Endothelial cell of hepatic sinusoid (primary cell): ENCODE measurements around the gene SPN.
"Not testable (repeated sequence)": the region's sequence is repeated elsewhere in the genome, so short reads cannot be mapped to it uniquely, and the experiment has no call there.

Source experiments
- in situ Hi-C: cut with HindIII; loops from 2 replicates; pipeline ENCODE4 v1.10.0; 2017; ENCODE audit warnings: low sequenced_read_pairs

SPN gene

GRCh38 chr16:29699324-29700219 is 36.5 kb downstream of the SPN start:
- in situ Hi-C loops, result no loop called here

GRCh38 chr16:29700253-29700987 is 37.4 kb downstream of the SPN start:
- in situ Hi-C loops, result no loop called here

DNA sequence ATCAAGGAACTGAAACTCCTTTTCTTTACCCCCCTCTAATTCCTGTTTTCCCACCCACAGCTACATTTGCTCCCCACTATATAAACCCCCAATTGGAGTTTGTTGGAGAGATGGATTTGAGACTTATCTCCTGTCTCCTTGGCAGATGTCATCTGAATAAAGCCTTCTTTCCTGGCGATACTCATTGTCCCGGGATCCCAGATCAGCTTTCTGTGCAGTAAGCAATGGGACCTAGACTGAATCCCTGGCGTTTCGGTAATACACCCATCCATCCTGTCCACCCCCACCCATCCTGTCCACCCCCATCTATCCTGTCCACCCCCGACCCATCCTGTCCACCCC is 38.1 kb downstream of the SPN start:
- in situ Hi-C loops, result no loop called here

DNA sequence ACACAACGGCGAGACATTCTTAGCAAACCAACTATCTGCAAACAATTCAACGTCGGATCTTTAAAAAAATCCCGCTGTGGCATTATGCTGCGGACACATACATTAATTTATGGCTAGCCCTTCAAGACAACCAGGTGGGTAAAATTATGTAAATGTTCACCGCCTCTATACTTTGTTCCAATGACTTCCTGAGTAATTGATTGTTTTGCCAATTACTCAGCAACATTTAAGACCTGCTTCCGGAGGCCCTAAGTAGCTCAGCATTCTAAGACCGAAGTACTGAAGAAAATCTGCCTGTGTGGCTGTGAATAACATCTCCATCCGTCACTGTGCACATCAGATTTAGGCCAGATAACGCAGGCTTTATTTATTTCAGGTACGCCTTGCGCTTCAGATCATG is 39.2 kb downstream of the SPN start:
- in situ Hi-C loops, result no loop called here

DNA sequence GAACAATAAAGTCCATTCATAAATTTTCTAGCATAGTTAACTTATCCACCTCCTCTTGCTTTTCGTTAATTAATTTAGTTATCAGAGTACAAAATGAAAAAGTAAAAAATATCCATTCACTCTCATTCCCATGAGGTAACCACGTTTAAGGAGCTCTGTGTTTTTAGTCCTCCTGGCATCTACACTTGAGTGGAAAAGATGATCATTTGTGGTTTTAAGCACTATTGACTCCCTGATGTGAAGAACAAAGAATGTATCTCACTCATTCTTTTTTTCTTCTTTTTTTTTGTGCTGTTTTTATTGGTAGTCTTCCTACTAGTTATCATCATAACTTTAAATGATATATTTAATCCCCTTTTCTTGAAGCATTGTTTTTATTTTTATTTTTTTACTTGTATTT is 42.0 kb downstream of the SPN start:
- in situ Hi-C loops, result no loop called here

DNA sequence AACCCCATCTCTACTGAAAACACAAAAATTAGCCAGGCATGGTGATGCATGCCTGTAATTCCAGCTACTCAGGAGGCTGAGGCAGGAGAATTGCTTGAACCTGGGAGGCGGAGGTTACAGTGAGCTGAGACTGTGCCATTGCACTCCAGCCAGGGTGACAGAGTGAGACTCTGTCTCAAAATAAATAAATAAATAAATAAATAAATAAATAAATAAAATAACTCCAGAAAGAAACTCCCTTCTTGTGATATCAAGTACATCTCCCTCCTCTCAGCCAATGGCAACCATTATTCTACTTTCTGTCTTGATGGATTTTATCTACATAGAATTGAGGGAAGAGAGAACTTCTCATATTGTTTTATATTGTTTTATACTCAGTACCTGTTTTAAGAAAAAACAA is 44.1 kb downstream of the SPN start:
- in situ Hi-C loops, result not testable (repeated sequence)

DNA sequence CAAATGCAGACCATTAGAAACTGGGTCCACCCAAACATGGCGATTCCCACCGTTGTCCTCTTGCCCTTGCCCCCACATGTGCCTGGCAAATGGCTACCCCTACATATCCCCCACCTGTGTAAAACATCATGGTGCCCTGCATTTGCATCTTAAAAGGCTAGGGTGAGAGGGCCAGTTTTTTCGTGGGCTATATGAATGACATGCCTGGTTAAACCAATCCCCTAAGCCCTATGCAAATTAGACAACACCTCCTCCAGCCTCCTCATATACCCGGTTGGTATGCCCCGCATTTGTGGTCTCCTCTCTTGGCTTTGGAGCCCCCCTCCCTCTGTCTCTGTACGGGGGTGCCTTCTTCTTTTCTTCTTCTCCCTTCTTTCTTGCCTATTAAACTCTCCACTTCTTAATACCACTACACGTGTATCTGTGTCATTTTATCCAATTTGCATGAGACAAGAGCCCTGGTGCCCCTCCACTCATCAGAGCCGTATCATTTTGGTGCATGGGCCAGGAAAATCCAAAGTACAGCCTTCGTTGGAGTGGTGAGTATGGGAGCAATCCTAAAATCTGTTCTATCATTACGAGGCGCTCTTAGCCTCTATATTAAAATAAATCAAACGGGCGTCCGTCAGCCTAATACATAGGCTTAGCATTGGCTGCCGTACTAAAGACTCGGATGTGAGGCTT is 46.0 kb downstream of the SPN start:
- in situ Hi-C loops, result no loop called here

GRCh38 chr16:29709657-29710056 is 46.6 kb downstream of the SPN start:
- in situ Hi-C loops, result not testable (repeated sequence)

GRCh38 chr16:29710227-29711219 is 47.5 kb downstream of the SPN start:
- in situ Hi-C loops, result no loop called here

GRCh38 chr16:29712809-29713208 is 49.8 kb downstream of the SPN start:
- in situ Hi-C loops, result no loop called here

- in situ Hi-C loops, result no loop called here
Measured at GRCh38 chr16:29714396-29714795, 51.3 kb downstream of the SPN start.

DNA sequence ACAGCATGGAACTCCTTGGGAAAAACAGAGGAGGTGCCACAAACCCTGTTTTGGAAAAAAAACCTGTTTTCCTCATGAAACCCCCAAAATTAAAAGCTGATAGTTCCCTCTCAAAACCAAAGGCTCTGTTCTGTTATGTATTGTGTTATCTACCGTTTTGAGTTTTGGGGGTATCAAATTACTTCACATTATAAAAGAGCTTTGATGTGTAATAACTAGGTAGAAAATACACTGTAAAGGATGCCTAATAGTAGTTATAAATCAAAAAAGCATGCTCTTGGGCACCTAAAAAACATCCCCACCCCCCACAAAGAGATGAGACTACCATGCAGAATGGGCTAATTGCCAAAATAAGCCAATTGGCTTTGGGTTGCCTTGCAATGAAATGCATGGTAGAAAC is 51.9 kb downstream of the SPN start:
- in situ Hi-C loops, result no loop called here

DNA sequence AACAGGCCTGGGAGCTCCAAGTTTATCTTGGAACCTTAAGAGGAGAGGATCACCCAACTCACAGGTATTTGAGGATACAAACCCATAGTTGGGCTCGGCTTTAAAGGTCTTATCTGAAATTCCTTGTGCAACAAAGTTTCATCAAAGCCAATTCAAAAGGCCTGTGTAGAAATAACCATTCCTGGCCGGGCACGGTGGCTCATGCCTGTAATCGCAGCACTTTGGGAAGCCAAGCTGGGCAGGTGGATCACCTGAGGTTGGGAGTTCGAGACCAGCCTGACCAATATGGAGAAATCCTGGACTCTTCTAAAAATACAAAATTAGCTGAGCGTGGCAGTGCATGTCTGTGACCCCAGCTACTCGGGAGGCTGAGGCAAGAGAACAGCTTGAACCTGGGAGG is 54.1 kb downstream of the SPN start:
- in situ Hi-C loops, result no loop called here

- in situ Hi-C loops, result no loop called here
Measured at GRCh38 chr16:29719063-29719462, 56.0 kb downstream of the SPN start.
